Hepatocyte (in vitro differentiated cells): Measurements from ENCODE around the gene SMAD7. TPM values are rescaled to one million over a fixed set of nuclear protein-coding genes. Genes with fewer than 3 reads are reported as not detected.
A peak's percentile ranks its signal among the peaks of the same experiment; 100 is the strongest.

ENCODE experiments used
- DNase-seq: peaks from one replicate; pipeline ENCODE4 v3.0.0-alpha.2; 2016; ENCODE audit warnings: low spot score
- H2AFZ ChIP-seq: fragments of 200-600 bp; sonication (generic); 2 replicates; pipeline ENCODE4 v1.6.0; 2016; ENCODE audit warnings: antibody characterized with exemption, mild to moderate bottlenecking
- H3K27ac ChIP-seq: fragments of 200-600 bp; sonication (generic); 2 replicates; pipeline ENCODE4 v1.5.1; 2016; ENCODE audit warnings: mild to moderate bottlenecking
- H3K27me3 ChIP-seq: fragments of 200-600 bp; sonication (generic); 2 replicates; pipeline ENCODE4 v1.6.1; 2016
- H3K36me3 ChIP-seq: fragments of 200-600 bp; sonication (generic); replicated peaks from 2 replicates; pipeline ENCODE4 v1.5.1; 2016; ENCODE audit warnings: low read depth; ENCODE audit not compliant: insufficient read depth
- H3K4me1 ChIP-seq: fragments of 200-600 bp; sonication (generic); 2 replicates; pipeline ENCODE4 v1.5.1; 2016; ENCODE audit warnings: mild to moderate bottlenecking, moderate library complexity; ENCODE audit not compliant: insufficient read depth
- H3K4me2 ChIP-seq: fragments of 200-600 bp; sonication (generic); 2 replicates; pipeline ENCODE4 v1.6.0; 2016
- H3K4me3 ChIP-seq: fragments of 200-600 bp; sonication (generic); 2 replicates; pipeline ENCODE4 v1.5.1; 2016; ENCODE audit warnings: mild to moderate bottlenecking
- H3K79me2 ChIP-seq: fragments of 200-600 bp; sonication (generic); 2 replicates; pipeline ENCODE4 v1.6.0; 2017; ENCODE audit warnings: mild to moderate bottlenecking
- H3K9me2 ChIP-seq: fragments of 200-600 bp; sonication (generic); replicated peaks from 2 replicates; pipeline ENCODE4 v1.6.0; 2017; ENCODE audit warnings: mild to moderate bottlenecking; ENCODE audit not compliant: insufficient read depth
- H3K9me3 ChIP-seq: fragments of 200-600 bp; sonication (generic); 2 replicates; pipeline ENCODE4 v1.5.1; 2016; ENCODE audit warnings: low read depth, mild to moderate bottlenecking
- H4K20me1 ChIP-seq: fragments of 200-600 bp; sonication (generic); 2 replicates; pipeline ENCODE4 v1.6.0; 2016; ENCODE audit warnings: mild to moderate bottlenecking; ENCODE audit not compliant: insufficient read depth, poor library complexity, severe bottlenecking
- CTCF ChIP-seq: fragments of 200-600 bp; sonication (generic); IDR thresholded peaks from 2 replicates; pipeline ENCODE4 v1.5.1; 2016; ENCODE audit warnings: antibody characterized with exemption, mild to moderate bottlenecking; ENCODE audit not compliant: poor library complexity
- EZH2 ChIP-seq: fragments of 200-600 bp; sonication (generic); IDR thresholded peaks from 2 replicates; pipeline ENCODE4 v1.6.1; 2016; ENCODE audit warnings: antibody characterized with exemption, mild to moderate bottlenecking, borderline replicate concordance
- EZH2phosphoT487 ChIP-seq: fragments of 200-600 bp; sonication (generic); IDR thresholded peaks from one replicate; pipeline ENCODE4 v1.6.1; 2018; ENCODE audit warnings: antibody characterized with exemption, mild to moderate bottlenecking, low read depth, moderate library complexity; ENCODE audit not compliant: unreplicated experiment, severe bottlenecking
- WGBS: methylation state at CpG from one replicate; pipeline ENCODE4 v1.1.6; 2016; ENCODE audit warnings: low lambda C conversion rate; ENCODE audit errors: missing lambda C conversion rate; 5-methylcytosine and 5-hydroxymethylcytosine counted together
- polyA plus RNA-seq: library from polyadenylated mRNA; unstranded; fragments of >200 nt; fragmentation: Nextera tagmentation; extraction: Ambion mirVana; gene quantifications from 2 replicates; pipeline ENCODE4 v1.2.1, GENCODE V29; 2016
- total RNA-seq: library from RNA; depleted of rRNA; stranded (reverse); fragments of >200 nt; gene quantifications from 2 replicates; pipeline ENCODE4 v1.2.3, GENCODE V29; 2014

The SMAD7 gene
- total and polyA plus RNA-seq, 2 experiments from 2014 or later, result 65.4 to 71.1 TPM

- WGBS, result 89% methylated on average over 16 of the region's 16 CpGs
- peaks cover 69% of the 10 kb centered on the region for H4K20me1 ChIP-seq
- peaks cover 40% of the 10 kb centered on the region for H3K4me1 ChIP-seq
- no peaks in the 10 kb centered on the region for H3K36me3 ChIP-seq
- H2AFZ ChIP-seq, result no peak overlapping the region
- no peak overlapping the region for H3K4me2 ChIP-seq
- no peaks in the 10 kb centered on the region for H3K27me3 ChIP-seq
- H3K79me2 ChIP-seq, result peaks cover 80% of the 10 kb centered on the region
- H3K9me3 ChIP-seq, result no peaks in the 10 kb centered on the region
- peak overlapping the region; percentile 7 for H3K27ac ChIP-seq
- no peak for TF ChIP-seq CTCF
- H3K9me2 ChIP-seq, result no peaks in the 10 kb centered on the region
- H3K4me3 ChIP-seq, result no peak overlapping the region
- DNase-seq, result peak; percentile 10
Observed at GRCh38 chr18:48920408-48921038, 30.2 kb downstream of the SMAD7 start.

- H3K9me2 ChIP-seq, result no peaks in the 10 kb centered on the region
- H3K4me3 ChIP-seq, result no peak overlapping the region
- no peak overlapping the region for H3K4me2 ChIP-seq
- H3K27ac ChIP-seq, result no peak overlapping the region
- 88% methylated on average over 3 of the region's 3 CpGs for WGBS
- H3K9me3 ChIP-seq, result no peaks in the 10 kb centered on the region
- DNase-seq, result no peak
- no peak overlapping the region for H2AFZ ChIP-seq
- no peaks in the 10 kb centered on the region for H3K27me3 ChIP-seq
- H3K79me2 ChIP-seq, result peaks cover 70% of the 10 kb centered on the region
- no peak for TF ChIP-seq CTCF
- TF ChIP-seq EZH2phosphoT487, result no peak
- no peak for TF ChIP-seq EZH2
- no peaks in the 10 kb centered on the region for H3K36me3 ChIP-seq
- peaks cover 36% of the 10 kb centered on the region for H3K4me1 ChIP-seq
- peaks cover 59% of the 10 kb centered on the region for H4K20me1 ChIP-seq
Observed at GRCh38 chr18:48919547-48919946, 31.2 kb downstream of the SMAD7 start.

- Histone ChIP-seq H3K36me3 (no peaks in the 10 kb centered on the region), H3K79me2 (peaks cover 63% of the 10 kb centered on the region)
Observed at GRCh38 chr18:48918660-48919456, 31.9 kb downstream of the SMAD7 start.

More at GRCh38 chr18:48918660-48919456, 31.9 kb downstream of the SMAD7 start:
- Histone ChIP-seq H3K9me2 (no peaks in the 10 kb centered on the region), H3K4me2 (no peak overlapping the region), H3K9me3 (no peaks in the 10 kb centered on the region), H3K4me1 (peaks cover 30% of the 10 kb centered on the region), H4K20me1 (peaks cover 52% of the 10 kb centered on the region), H2AFZ (no peak overlapping the region), H3K4me3 (no peak overlapping the region), H3K27ac (no peak overlapping the region), H3K27me3 (no peaks in the 10 kb centered on the region)
- WGBS, result 94% methylated on average over 9 of the region's 9 CpGs
- peak; percentile 12 for DNase-seq
- TF ChIP-seq EZH2, result no peak
- no peak for TF ChIP-seq EZH2phosphoT487
